H1 (cell line): ENCODE measurements around the gene NEDD8. TPM values are rescaled to one million over a fixed set of nuclear protein-coding genes. Genes with fewer than 3 reads are reported as not detected.

Experiments used
- CTCF ChIA-PET: fragments of 300-600 bp; sonication (Branson Sonifier 250); formaldehyde crosslinking; loops from one replicate; lab custom pipeline; 2021; ENCODE audit not compliant: partially characterized antibody; lab: Charles Lee
- POLR2A ChIA-PET: fragments of 300-600 bp; sonication (Branson Sonifier 250); formaldehyde crosslinking; loops from one replicate; lab custom pipeline; 2021; ENCODE audit warnings: inconsistent platforms; ENCODE audit not compliant: partially characterized antibody; lab: Charles Lee
- DNase-seq, 2 experiments: peaks; one replicate each; pipeline versions ENCODE4 v3.0.0 to v3.0.0-alpha.2; 2010 to 2022; ENCODE audit warnings: low spot score in 2 of 2, low read depth in 1 of 2, mixed read lengths in 1 of 2
- FAIRE-seq: peaks from 2 replicates; lab custom pipeline; 2011; peaks lifted over from hg19 to GRCh38; lab: Jason Lieb, UNC
- H2AFZ ChIP-seq: 2 replicates; pipeline ENCODE4 v1.8.1; 2012; ENCODE audit warnings: low read length, inconsistent platforms
- H2AK5ac ChIP-seq: 2 replicates; pipeline ENCODE4 v1.6.1; 2013; ENCODE audit warnings: low read depth, low read length
- H2BK120ac ChIP-seq: replicated peaks from 2 replicates; pipeline ENCODE3; 2013; ENCODE audit warnings: low read depth, low read length, inconsistent platforms
- H2BK12ac ChIP-seq: 2 replicates; pipeline ENCODE4 v1.6.1; 2013; ENCODE audit warnings: low read depth, low read length
- H2BK15ac ChIP-seq: 2 replicates; pipeline ENCODE4 v1.6.1; 2013; ENCODE audit warnings: low read length
- H2BK20ac ChIP-seq: 2 replicates; pipeline ENCODE4 v1.6.1; 2013; ENCODE audit warnings: low read length
- H2BK5ac ChIP-seq: 2 replicates; pipeline ENCODE4 v1.6.1; 2013; ENCODE audit warnings: low read depth, low read length
- H3K14ac ChIP-seq: 2 replicates; pipeline ENCODE4 v1.6.1; 2013; ENCODE audit warnings: inconsistent platforms; ENCODE audit not compliant: insufficient read length
- H3K18ac ChIP-seq: 2 replicates; pipeline ENCODE4 v1.6.1; 2013; ENCODE audit warnings: low read length; ENCODE audit errors: extremely low read depth
- H3K23ac ChIP-seq: 2 replicates; pipeline ENCODE4 v1.6.1; 2013; ENCODE audit warnings: inconsistent platforms; ENCODE audit not compliant: insufficient read length
- H3K23me2 ChIP-seq: 2 replicates; pipeline ENCODE4 v1.6.1; 2013; ENCODE audit warnings: low read depth, low read length
- H3K27ac ChIP-seq: 2 replicates; pipeline ENCODE4 v1.6.1; 2011; ENCODE audit warnings: low read depth, low read length, inconsistent platforms
- H3K27me3 ChIP-seq, 4 experiments: replicated peaks in 1 of 4; 1 replicate in 1 of 4; 2 replicates in 3 of 4; pipeline versions ENCODE4 v1.6.1 to v1.8.1; 2011 to 2013; ENCODE audit warnings: low read length in 3 of 4, mild to moderate bottlenecking in 3 of 4, inconsistent platforms in 2 of 4, mixed read lengths in 2 of 4, moderate library complexity in 1 of 4; ENCODE audit not compliant: control insufficient read depth in 3 of 4, insufficient read depth in 3 of 4; ENCODE audit errors: extremely low read depth in 1 of 4
- H3K36me3 ChIP-seq, 4 experiments: 2 replicates each; pipeline versions ENCODE4 v1.6.1 to v1.8.1; 2011 to 2013; ENCODE audit warnings: mild to moderate bottlenecking in 4 of 4, low read length in 3 of 4, moderate library complexity in 2 of 4, control low read depth in 1 of 4, inconsistent platforms in 1 of 4; ENCODE audit not compliant: insufficient read depth in 4 of 4, control insufficient read depth in 2 of 4
- H3K4ac ChIP-seq: replicated peaks from 2 replicates; pipeline ENCODE3; 2013; ENCODE audit warnings: low read length, low read depth, mixed read lengths, inconsistent platforms; ENCODE audit not compliant: insufficient read length
- H3K4me1 ChIP-seq, 4 experiments: replicated peaks in 1 of 4; 1 replicate in 1 of 4; 2 replicates in 3 of 4; pipeline versions ENCODE4 v1.6.1 to v1.8.1; 2011 to 2013; ENCODE audit warnings: low read length in 3 of 4, inconsistent platforms in 2 of 4, mixed read lengths in 1 of 4; ENCODE audit not compliant: insufficient read depth in 4 of 4, control insufficient read depth in 3 of 4
- H3K4me2 ChIP-seq, 2 experiments: 2 replicates each; pipeline versions ENCODE4 v1.6.1 to v1.8.1; 2011 to 2013; ENCODE audit warnings: low read depth in 2 of 2, low read length in 2 of 2, control low read depth in 1 of 2, inconsistent platforms in 1 of 2, mild to moderate bottlenecking in 1 of 2; ENCODE audit not compliant: insufficient read depth in 1 of 2
- H3K4me3 ChIP-seq, 4 experiments: fragments of 200-600, 300-600 bp in 1 of 4; sonication (generic), shearing (Covaris generic), sonication (Bioruptor Twin) in 1 of 4; 2 replicates each; pipeline versions ENCODE4 v1.5.1 to v1.8.1; 2011 to 2016; ENCODE audit warnings: low read length in 4 of 4, low read depth in 3 of 4, control low read depth in 2 of 4, inconsistent platforms in 2 of 4, mild to moderate bottlenecking in 2 of 4, mixed read lengths in 1 of 4, moderate library complexity in 1 of 4; ENCODE audit not compliant: insufficient read depth in 2 of 4; ENCODE audit errors: extremely low read depth in 1 of 4
- H3K56ac ChIP-seq: replicated peaks from 2 replicates; pipeline ENCODE3; 2013; ENCODE audit warnings: low read depth, mild to moderate bottlenecking, mixed read lengths, low read length, inconsistent platforms; ENCODE audit not compliant: insufficient read length
- H3K79me1 ChIP-seq: 2 replicates; pipeline ENCODE4 v1.6.1; 2013; ENCODE audit warnings: low read depth, low read length, control low read depth
- H3K79me2 ChIP-seq, 2 experiments: 2 replicates each; pipeline versions ENCODE4 v1.6.1 to v1.8.1; 2012 to 2013; ENCODE audit warnings: low read length in 2 of 2, mild to moderate bottlenecking in 2 of 2, inconsistent platforms in 1 of 2; ENCODE audit not compliant: insufficient read depth in 2 of 2, control insufficient read depth in 1 of 2
- H3K9ac ChIP-seq, 4 experiments: replicated peaks in 1 of 4; 1 replicate in 1 of 4; 2 replicates in 3 of 4; pipeline versions ENCODE4 v1.6.1 to v1.8.1; 2011 to 2013; ENCODE audit warnings: low read depth in 3 of 4, low read length in 3 of 4, control low read depth in 2 of 4, mild to moderate bottlenecking in 2 of 4, moderate library complexity in 2 of 4, inconsistent platforms in 1 of 4; ENCODE audit errors: extremely low read depth in 1 of 4
- H3K9me3 ChIP-seq, 2 experiments: 2 replicates each; pipeline versions ENCODE4 v1.6.1 to v1.8.1; 2012 to 2013; ENCODE audit warnings: mild to moderate bottlenecking in 2 of 2, moderate library complexity in 2 of 2, control low read depth in 1 of 2, inconsistent platforms in 1 of 2, low read depth in 1 of 2, low read length in 1 of 2, mixed read lengths in 1 of 2; ENCODE audit not compliant: insufficient read depth in 2 of 2
- H4K20me1 ChIP-seq, 2 experiments: replicated peaks in 1 of 2; 2 replicates each; pipeline versions ENCODE3 to v1.8.1; 2011 to 2013; ENCODE audit warnings: inconsistent platforms in 2 of 2, low read length in 2 of 2, mild to moderate bottlenecking in 1 of 2; ENCODE audit not compliant: insufficient read depth in 2 of 2, control insufficient read depth in 1 of 2
- H4K5ac ChIP-seq: 2 replicates; pipeline ENCODE4 v1.6.1; 2013; ENCODE audit warnings: low read length, low read depth, mixed read lengths, inconsistent platforms; ENCODE audit not compliant: insufficient read length
- H4K8ac ChIP-seq: 2 replicates; pipeline ENCODE4 v1.8.0; 2013; ENCODE audit warnings: mild to moderate bottlenecking, moderate library complexity, low read length, inconsistent platforms; ENCODE audit not compliant: insufficient read depth; ENCODE audit errors: extremely low read depth
- H4K91ac ChIP-seq: replicated peaks from 2 replicates; pipeline ENCODE3; 2013; ENCODE audit warnings: low read length, mixed read lengths, inconsistent platforms; ENCODE audit not compliant: insufficient read length
- CEBPB ChIP-seq: IDR thresholded peaks from 2 replicates; pipeline ENCODE4 v1.6.1; 2012; ENCODE audit warnings: low read depth, low read length
- CTBP2 ChIP-seq: IDR thresholded peaks from 2 replicates; pipeline ENCODE4 v1.7.0; 2011; ENCODE audit warnings: borderline replicate concordance, mild to moderate bottlenecking, moderate library complexity, mixed read lengths, low read length; ENCODE audit not compliant: insufficient read depth, insufficient read length
- EZH2 ChIP-seq: fragments of 200-600 bp; sonication (generic); IDR thresholded peaks from 2 replicates; pipeline ENCODE4 v1.7.1; 2012; ENCODE audit warnings: low read depth, mild to moderate bottlenecking, moderate library complexity, low read length, inconsistent platforms; ENCODE audit not compliant: severe bottlenecking
- KDM1A ChIP-seq: fragments of 200-600, 300-600 bp; sonication (generic); IDR thresholded peaks from 2 replicates; pipeline ENCODE4 v1.7.1; 2016; ENCODE audit warnings: mild to moderate bottlenecking, low read length, borderline replicate concordance
- NRF1 ChIP-seq: IDR thresholded peaks from 2 replicates; pipeline ENCODE4 v1.6.1; 2011; ENCODE audit warnings: mild to moderate bottlenecking, low read depth, low read length, improper control_type of control experiment
- RNF2 ChIP-seq: fragments of 200-900, 300-1000 bp; sonication (generic); IDR thresholded peaks from 2 replicates; pipeline ENCODE4 v1.7.1; 2016; ENCODE audit warnings: borderline replicate concordance, low read depth, mild to moderate bottlenecking, antibody characterized with exemption, low read length; ENCODE audit not compliant: poor library complexity, severe bottlenecking; ENCODE audit errors: missing control alignments
- SIRT6 ChIP-seq: IDR thresholded peaks from one replicate; pipeline ENCODE4 v1.7.1; 2012; ENCODE audit warnings: low read length, inconsistent platforms
- SP2 ChIP-seq: IDR thresholded peaks from 2 replicates; pipeline ENCODE4 v1.6.1; 2012; ENCODE audit warnings: mild to moderate bottlenecking, low read length, inconsistent platforms
- SRF ChIP-seq: IDR thresholded peaks from 2 replicates; pipeline ENCODE4 v1.6.1; 2011; ENCODE audit warnings: mild to moderate bottlenecking, low read depth, low read length, moderate library complexity
- TAF1 ChIP-seq: IDR thresholded peaks from 2 replicates; pipeline ENCODE4 v1.6.1; 2011; ENCODE audit warnings: mild to moderate bottlenecking, low read depth, low read length
- TAF7 ChIP-seq: optimal IDR thresholded peaks from 2 replicates; pipeline ENCODE3; 2011; ENCODE audit warnings: low read depth, mild to moderate bottlenecking, inconsistent platforms, low read length, moderate library complexity, borderline replicate concordance
- WGBS, 2 experiments: shearing (Covaris generic) in 1 of 2; methylation state at CpG; one replicate each; pipeline versions ENCODE4 v1.1.6 to v1.1.7; 2013 to 2015; ENCODE audit warnings: low lambda C conversion rate in 2 of 2, mixed read lengths in 2 of 2, inconsistent platforms in 1 of 2, low coverage in 1 of 2, missing lambda C conversion rate in 1 of 2; ENCODE audit not compliant: insufficient replicate concordance in 2 of 2, insufficient coverage in 1 of 2, insufficient read length in 1 of 2; ENCODE audit errors: extremely low coverage in 1 of 2, missing lambda C conversion rate in 1 of 2; 5-methylcytosine and 5-hydroxymethylcytosine counted together
- polyA plus RNA-seq, 7 experiments: library from polyadenylated mRNA; depleted of rRNA in 3 of 7; stranded (reverse) in 5 of 7; unstranded in 2 of 7; fragments of >200 nt in 5 of 7; fragments of 200-250 nt in 2 of 7; gene quantifications; 1 replicate in 5 of 7; 2 replicates in 1 of 7; 4 replicates in 1 of 7; pipeline versions ENCODE4 v1.2.1 to v1.2.3, GENCODE V29; 2011 to 2013; ENCODE audit warnings: missing spikeins in 2 of 7, mixed read lengths in 2 of 7
- total RNA-seq: library from RNA; stranded (reverse); fragmentation: NEBNext Ultra II Directional; extraction: Animal tissue kit (Norgen Biotek cat#: 25700); gene quantifications from 2 replicates; pipeline ENCODE4 v1.2.1, GENCODE V29; 2021
- TF ChIP-seq, protein P1 (sequence below): IDR thresholded peaks from 2 replicates; pipeline ENCODE4 v1.6.1; 2012; ENCODE audit warnings: low read length, inconsistent platforms

Gene NEDD8
- total and polyA plus RNA-seq, 2 of the 8 experiments (the other 6 are each of a cell fraction or from before 2014, with no cell fraction given), result 253 to 317 TPM

- H2AK5ac ChIP-seq, result no peak overlapping the region
- no peak overlapping the region for H3K4me3 ChIP-seq
- ChIA-PET CTCF (interaction anchor here (1.1 to 2.1 kb wide), 3 partner anchors 8 to 90 kb away, joined by 3 to 4 read pairs (median 3); partner anchors contain the start of gene MDP1), POLR2A (interaction anchor here (0.9 to 11.1 kb wide), 6 partner anchors 12 to 59 kb away, joined by 3 to 119 read pairs (median 3); partner anchors contain the start of genes IPO4 and TM9SF1)
- H4K91ac ChIP-seq, result no peak overlapping the region
- DNase-seq (no peak), FAIRE-seq (no peak)
- 98% methylated on average over 2 of the region's 2 CpGs; no CpG with 5 or more reads in 1 of the 2 experiments for WGBS, 2 experiments
- no peak overlapping the region for H2BK5ac ChIP-seq
- H3K23ac ChIP-seq, result no peak overlapping the region
- H3K18ac ChIP-seq, result no peak overlapping the region
- no peaks in the 10 kb centered on the region for H3K79me1 ChIP-seq
- H4K5ac ChIP-seq, result no peak overlapping the region
- peaks cover 21 to 48% (median 38%) of the 10 kb centered on the region in 4 experiments for H3K36me3 ChIP-seq
- no peak overlapping the region for H3K56ac ChIP-seq
- H4K20me1 ChIP-seq, result peaks cover 0 to 2% of the 10 kb centered on the region in 2 experiments
- no peak overlapping the region for H3K4me2 ChIP-seq
- H2BK12ac ChIP-seq, result no peak overlapping the region
- peaks cover 0 to 7% (median 4%) of the 10 kb centered on the region in 4 experiments; a peak in 3 of 7 replicates for H3K4me1 ChIP-seq
- H3K14ac ChIP-seq, result no peak overlapping the region
- no peak overlapping the region for H3K9ac ChIP-seq
- no peak overlapping the region for H2BK15ac ChIP-seq
- H3K9me3 ChIP-seq, result no peaks in the 10 kb centered on the region
- no peak overlapping the region for H3K27ac ChIP-seq
- no peak overlapping the region for H3K4ac ChIP-seq
- peaks cover 0 to 3% of the 10 kb centered on the region in 2 experiments; a peak in 1 of 4 replicates for H3K79me2 ChIP-seq
- H2BK120ac ChIP-seq, result no peak overlapping the region
- no peak overlapping the region for H2BK20ac ChIP-seq
- no peaks in the 10 kb centered on the region for H3K27me3 ChIP-seq
- H4K8ac ChIP-seq, result no peak overlapping the region
- no peaks in the 10 kb centered on the region for H3K23me2 ChIP-seq
- H2AFZ ChIP-seq, result no peak overlapping the region
- TF ChIP-seq NRF1, result no peak
- TF ChIP-seq SP2, result no peak
- no peak for TF ChIP-seq TAF7
- no peak for TF ChIP-seq SIRT6
- TF ChIP-seq KDM1A, result no peak
- TF ChIP-seq SRF, result no peak
- TF ChIP-seq RNF2, result no peak
- TF ChIP-seq, protein P1, sequence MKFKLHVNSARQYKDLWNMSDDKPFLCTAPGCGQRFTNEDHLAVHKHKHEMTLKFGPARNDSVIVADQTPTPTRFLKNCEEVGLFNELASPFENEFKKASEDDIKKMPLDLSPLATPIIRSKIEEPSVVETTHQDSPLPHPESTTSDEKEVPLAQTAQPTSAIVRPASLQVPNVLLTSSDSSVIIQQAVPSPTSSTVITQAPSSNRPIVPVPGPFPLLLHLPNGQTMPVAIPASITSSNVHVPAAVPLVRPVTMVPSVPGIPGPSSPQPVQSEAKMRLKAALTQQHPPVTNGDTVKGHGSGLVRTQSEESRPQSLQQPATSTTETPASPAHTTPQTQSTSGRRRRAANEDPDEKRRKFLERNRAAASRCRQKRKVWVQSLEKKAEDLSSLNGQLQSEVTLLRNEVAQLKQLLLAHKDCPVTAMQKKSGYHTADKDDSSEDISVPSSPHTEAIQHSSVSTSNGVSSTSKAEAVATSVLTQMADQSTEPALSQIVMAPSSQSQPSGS, result no peak
- no peak for TF ChIP-seq TAF1
- TF ChIP-seq CEBPB, result no peak
- no peak for TF ChIP-seq EZH2
- no peak for TF ChIP-seq CTBP2
Observed at GRCh38 chr14:24207625-24208024, 24.5 kb downstream of the NEDD8 start.
